ENCODE data around the gene RPS27. TPM values are rescaled to one million over a fixed set of nuclear protein-coding genes. Genes with fewer than 3 reads are reported as not detected.

RPS27 gene
- 6,275 and 6,817 TPM in 2 replicates for total RNA-seq (2014; rRNA removed; shearing (Covaris generic))
- 1,239 and 1,733 TPM in 2 replicates for polyA plus RNA-seq (2014; cell fraction: nucleus; rRNA removed)

DNA sequence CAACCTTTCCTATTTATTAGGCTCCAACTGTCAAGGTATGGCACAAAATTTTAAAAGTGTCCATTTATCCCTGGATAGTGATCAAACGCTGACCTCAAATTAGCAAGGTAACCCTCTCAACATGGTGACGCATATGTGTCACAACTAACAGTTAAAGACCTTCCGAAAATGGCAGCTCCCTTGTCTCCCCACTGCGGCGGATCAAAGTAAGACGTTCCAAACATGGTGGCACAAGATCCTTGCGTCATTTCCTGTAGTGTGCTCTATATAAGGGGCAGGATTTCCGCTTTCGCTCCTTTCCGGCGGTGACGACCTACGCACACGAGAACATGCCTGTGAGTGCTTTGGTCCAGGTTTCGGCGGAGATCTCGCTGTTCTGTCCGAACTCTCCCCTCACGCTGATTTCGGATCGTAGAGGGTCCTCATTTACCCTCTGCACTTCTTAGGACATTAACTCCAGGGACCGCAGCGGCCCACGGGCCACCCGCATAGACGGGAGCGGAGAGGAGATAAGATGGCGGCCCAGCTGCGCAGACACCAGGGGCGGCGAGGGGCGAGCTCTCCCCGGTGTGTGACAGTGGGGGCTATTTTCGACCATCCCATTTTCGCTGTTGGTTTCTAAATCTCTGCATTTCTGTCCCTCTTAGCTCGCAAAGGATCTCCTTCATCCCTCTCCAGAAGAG, at the start of gene RPS27:
Gene RPS27 (plus strand): TSS at position 295 of the 683 bp plus-strand sequence. CDS start 35 bp downstream, at position 330.
- peak; percentile 100 for DNase-seq (ENCODE audit: extremely low read depth, low read depth)

DNA sequence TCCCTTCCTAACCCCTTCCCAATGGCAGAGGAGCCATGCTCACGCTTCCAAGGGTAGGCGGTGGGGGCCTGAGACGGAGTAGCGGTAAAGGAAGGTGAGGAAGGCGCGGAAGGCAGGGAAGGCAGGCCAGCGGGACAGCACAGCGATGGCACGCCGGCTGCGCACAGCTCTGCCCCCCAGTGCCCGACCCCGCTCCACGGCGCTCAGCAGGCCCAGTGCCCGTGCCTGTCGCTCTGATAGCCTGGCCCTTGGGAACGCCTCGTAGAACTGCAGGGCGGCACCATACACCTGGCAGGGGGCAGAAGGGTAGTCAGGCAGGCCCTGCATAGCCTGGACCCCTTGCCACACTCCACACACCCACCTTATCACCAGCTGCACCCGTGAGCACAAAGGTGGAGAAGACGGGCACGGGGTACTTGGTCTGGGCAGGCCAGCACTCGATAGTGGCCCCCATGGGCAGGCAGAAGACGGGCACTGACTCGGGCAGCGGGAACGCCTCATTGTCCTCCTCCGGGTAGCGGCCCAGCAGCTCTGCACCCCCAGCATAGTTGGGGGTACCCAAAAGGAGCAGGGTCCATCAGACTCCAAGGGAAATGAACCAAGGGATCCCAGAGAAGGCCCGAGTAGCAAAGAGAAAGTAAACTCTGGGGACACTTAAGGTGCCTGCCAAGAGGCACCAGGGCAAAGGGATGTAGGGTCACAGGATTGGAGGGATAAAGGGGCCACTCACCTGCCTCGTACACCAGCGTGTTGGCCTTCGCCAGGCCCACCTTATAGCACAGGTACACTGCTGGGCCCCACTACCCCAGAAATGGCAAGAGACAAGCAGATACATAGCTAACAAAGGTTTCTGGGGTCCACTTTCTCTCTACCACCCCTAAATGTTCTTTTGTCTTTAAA, 48.5 kb upstream of the RPS27 start:
- no peak for DNase-seq (ENCODE audit: extremely low read depth, low read depth)

DNA sequence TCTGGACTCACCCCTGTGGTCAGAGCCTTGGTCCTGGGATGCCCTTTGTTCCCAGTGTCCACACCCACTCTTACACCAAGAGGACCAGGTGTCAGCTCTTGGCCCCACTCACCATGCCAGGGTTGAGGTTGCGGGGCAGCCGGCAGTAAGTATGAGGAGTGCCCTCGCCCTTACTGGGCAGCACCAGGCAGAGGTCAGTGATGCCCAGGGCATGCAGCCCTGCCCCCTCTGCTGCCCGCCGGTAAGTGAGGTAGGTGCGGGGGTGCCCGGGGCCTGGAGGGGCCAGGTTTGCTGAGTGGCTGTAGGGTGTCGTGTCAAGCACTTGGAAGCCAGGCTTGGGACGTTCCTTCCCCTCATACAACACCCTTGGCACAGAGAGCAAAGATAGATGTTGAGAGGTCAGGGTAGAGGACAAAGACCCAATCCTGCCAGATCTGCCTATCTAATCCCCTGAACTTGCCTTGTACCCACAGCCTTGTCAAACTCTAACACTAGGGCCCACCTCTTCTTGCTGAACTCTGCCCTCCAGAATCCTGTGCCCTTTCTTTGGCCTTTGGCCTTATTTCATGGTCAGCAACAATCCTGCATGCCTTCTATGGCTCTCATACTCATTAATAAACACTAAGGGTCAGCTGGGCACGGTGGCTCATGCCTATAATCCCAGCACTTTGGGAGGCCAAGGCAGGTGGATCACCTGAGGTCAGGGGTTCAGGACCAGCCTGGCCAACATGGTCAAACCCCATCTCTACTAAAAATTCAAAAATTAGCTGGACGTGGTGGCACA, 47.6 kb upstream of the RPS27 start:
- DNase-seq (ENCODE audit: extremely low read depth, low read depth) = no peak

DNA sequence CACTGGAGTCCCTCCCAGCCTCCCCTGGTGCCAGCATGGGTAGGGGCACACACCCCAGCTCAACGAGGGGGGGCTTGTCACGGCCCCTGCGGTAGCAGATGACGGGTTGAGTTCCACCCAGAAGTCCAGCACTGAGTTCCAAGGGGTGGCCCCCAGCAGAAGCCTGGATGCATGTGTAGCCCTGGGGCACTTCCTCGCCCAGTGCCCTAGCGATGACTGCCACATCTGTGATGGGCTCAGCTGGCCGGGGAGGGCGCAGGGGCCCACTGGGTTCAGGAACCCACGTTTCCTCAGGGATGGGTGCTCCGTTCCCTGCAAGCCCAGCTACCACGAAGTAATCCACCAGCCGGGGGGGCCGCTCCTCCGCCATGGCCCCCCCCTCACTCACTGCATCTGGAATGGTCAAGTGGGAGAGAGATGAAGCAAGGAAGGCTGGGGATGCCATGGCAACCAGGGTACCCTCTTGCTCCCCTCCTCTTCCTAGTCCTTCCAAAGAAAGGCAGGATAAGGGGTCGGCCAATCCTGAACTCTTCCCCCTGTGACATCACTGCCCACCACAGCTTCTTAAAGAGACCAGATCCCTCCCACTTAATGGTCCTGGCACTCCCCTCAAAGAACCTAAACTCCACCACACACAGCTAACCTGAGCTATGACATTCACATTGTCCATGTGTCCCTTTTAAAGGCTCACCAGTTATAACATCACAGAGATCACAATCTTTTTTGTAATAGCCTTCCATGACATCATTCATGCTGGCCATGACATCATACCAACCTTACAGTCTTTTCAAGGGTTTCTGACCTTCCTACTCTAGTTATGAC, 46.3 kb upstream of the RPS27 start:
- no peak for DNase-seq (ENCODE audit: extremely low read depth, low read depth)

DNA sequence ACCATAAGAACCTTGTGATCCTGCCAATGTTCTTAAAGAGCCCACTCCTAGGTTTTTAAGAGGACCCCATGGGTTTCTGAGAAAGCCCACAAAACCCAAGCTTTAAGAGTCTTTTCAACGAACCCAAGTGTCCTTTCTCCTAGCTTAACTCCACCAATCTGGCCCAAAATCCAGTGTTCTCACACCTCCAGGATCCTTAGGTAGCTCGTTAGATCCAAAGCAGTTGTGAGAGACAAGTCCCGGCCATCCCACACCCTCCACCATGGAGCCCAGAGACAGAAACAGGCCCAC, 45.8 kb upstream of the RPS27 start:
- no peak for DNase-seq (ENCODE audit: extremely low read depth, low read depth)

DNA sequence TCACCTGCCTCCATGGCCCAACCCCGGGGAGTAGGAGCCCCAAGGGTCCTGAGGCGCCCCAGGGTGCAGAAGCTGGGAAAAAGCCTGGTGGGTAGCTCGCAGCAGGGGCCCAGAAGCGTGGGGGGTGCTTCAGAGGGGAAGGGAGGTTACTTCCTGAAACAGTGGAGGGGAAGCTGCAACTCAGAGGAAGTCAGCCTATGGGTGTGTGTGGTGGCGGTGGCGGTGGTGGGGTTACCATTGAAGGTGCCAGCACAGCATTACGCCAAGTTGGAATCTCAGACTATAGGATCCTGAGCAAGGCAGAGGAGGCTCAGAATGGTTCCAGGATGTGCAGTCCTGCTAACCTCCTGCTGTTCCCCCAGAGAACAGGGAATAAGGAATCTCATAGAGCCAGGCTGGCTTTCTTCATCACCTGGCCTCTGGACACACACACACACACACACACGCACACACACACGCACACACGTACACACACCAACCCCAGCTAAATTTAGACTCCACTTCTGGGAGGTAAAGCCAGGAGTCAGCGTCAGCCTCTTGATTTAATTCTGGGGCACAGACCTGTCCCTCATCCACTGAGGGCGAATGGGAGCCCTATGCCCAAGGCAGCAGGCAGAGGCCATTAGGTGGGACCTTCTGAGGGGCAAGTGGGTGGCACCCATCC, 45.3 kb upstream of the RPS27 start:
- DNase-seq (ENCODE audit: extremely low read depth, low read depth) = no peak

DNA sequence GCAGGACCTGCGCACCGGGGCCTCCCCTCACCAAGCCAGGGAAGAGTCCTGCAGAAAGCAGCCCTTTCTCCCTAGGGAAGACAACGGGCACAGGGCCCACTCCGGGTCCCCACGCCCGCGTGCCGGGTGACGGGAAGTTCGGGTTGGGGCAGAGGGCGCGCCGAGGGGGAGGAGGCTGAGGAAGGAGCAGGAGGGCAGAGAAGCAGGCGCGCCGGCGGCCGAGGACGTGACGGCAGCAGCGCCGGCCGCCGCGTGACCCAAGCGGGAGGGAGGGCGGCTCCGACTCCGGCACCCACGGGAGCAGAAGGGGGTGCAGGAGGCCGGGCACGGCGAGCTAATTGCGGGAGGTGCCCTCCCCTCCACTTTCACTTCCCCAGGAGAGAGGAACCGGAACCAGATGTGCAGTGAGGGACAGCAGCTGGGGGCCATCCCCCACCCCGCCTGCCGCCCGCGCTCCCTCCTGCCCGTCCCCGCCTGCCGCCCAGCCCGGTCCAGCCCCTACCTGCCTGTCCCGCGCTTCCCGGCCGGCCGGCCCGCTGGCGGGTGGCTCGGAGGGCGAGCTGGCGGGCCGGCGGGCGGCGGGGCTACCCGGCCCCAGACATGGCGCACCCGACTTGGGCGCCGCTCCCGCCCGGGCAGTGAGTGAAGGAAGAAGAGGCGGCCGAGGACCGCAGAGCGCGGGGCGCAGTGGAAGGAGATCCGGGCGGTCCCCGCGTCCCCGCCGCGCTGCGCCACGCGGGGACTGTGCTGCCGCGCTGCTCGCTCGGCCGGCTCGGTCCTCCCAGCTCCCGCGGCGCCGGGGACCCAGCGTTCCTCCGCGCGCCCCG, 44.6 kb upstream of the RPS27 start:
- DNase-seq (ENCODE audit: extremely low read depth, low read depth) = no peak

DNA sequence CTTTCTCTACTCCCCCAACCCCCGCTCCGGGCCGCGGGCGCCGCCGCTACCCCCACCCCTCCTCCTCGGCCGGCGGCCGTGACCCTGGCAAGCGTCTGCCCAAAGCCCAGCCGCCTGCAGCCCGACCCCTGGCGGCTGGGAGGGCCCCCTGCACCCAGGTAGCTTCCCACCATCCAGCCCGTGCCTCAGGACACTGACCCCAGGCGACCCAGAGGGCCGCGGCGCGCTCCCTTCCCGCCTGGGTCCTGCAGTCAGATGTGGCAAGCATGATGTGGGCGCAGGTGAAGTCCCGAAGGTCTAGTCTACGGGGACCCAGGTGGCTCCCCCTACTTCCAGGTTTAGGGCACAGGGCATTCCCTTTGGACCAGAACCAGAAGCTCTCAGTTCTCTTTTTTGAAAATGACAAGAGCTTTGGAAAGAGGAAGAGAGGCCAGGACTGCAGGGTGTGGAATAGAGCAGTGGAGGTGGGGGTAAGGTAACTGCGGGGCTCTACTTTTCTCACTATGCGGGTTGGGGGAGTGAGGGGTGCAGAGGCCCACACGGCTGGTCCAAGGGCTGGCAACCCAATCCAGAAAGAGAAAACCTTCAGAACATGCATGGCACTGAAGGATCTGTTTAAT, 43.8 kb upstream of the RPS27 start, which contains the start of gene DENND4B:
Gene DENND4B (minus strand): TSS at position 97 of the 620 bp plus-strand sequence. CDS start 2,344 bp downstream, outside the sequence.
- DNase-seq (ENCODE audit: extremely low read depth, low read depth) = peak; percentile 83

DNA sequence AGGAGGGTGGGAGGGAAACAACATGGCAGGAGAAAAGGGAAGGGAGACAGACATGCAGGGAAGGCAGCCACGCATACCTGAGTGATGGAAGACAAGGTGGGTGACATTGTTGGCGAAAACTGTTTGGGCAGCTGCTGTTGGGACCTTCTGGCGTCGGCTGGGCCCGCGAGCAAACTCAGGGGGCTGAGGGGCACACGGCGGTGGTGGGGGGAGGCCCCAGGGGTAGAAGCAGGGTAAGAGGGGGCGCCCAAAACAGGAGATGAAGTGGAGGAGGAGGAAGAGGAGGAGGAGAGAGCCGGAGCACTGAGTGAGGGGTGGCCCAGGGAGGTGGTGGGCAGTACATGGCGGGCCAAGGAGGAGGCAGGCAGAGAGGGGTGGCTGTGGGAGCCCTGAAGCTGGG, 39.4 kb upstream of the RPS27 start:
- no peak for DNase-seq (ENCODE audit: extremely low read depth, low read depth)

DNA sequence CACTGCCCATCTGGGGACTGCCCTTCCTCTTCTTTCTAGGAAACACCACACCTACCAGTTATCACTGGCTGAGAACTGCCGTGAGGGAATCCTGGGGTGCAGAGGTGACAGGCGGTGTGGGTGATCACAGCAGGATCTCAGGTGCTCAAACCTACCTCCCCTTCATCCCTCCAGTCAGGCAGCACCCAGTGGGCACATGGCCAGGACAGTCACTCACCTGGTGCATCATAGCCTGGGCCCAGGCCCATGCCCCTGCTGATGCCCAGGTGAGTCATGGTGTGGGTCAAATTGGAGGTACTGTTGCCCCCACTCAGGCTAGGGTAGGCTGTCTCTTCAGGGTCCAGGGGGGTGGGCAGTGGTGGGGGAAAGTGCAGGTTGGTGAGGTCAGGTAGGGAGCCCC, 38.8 kb upstream of the RPS27 start:
- no peak for DNase-seq (ENCODE audit: extremely low read depth, low read depth)

DNA sequence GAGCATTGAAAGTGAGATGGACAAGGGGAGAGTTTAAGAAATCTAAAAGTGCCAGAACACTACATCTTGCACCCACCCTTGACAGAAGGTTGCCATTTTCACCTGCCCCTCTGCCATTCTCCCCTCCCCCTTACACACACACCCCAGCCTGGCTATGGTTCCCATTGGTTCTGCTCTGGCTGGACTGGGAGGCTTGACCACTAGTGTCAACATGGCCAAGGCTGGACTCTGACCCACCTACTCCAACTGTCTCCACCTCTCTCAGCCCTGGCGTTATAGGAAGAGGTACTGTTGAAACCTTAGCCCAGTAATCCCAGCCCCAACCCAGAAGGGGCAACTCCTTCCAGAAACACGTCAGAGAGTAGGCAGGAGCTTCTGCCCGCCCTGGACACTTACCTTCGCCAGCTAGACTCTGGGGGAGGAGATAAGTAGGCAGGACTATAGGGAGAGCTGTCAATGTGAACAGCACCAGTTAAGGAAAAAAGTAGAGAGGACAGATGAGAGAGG, 36.6 kb upstream of the RPS27 start:
- no peak for DNase-seq (ENCODE audit: extremely low read depth, low read depth)

DNA sequence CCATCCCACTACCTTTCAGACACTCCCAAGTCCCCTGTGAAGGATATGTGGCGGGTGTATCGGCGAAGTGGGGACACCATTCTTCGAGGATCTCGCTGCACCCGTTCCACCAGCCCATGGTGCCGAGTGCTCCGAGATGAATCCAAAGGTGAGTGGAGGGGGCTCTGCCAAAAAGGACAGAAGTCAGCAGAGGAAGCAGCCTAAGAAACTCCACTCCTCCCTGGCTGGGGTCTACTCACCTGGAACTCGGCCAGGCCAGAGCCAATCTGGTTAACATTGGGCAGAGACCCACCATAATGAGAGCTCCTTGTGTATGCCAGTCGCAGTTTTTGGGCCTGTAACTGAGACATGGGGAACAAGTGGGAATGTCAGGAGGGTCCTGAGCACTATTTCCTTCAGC, 35.7 kb upstream of the RPS27 start:
- DNase-seq (ENCODE audit: extremely low read depth, low read depth) = no peak

DNA sequence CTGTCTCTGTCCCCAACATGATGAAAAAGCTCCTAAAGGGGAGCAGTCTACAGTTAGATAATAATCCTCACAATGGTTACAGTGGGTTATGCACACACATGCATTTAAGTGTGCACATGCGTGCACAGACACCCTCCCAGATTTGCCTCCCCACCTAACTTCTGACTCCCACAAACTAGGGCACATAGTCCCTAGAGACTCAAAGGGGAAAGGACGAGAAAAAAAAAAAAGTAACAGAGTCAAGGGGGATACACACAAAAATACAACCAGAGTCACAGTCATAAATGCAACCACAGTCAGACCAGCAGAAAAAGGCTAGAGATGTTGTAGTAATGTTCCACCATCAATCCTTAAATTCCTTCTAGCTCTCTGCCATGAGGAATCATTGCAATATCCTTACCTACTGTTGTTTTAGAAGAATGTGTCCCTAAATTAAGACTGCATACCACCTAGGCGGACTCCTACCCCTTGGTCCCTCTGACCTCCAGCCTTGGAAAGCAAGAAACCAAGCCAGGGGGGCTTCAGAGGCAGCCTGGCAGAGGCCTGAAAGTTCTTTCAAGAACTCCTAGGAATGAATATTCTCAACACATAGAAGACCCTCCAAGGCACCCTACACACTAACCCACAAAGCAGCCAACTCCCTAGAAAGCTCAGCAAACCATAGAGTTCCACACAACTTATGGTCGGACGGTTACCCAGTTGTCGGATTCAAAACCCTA, 33.4 kb upstream of the RPS27 start:
- no peak for DNase-seq (ENCODE audit: extremely low read depth, low read depth)

DNA sequence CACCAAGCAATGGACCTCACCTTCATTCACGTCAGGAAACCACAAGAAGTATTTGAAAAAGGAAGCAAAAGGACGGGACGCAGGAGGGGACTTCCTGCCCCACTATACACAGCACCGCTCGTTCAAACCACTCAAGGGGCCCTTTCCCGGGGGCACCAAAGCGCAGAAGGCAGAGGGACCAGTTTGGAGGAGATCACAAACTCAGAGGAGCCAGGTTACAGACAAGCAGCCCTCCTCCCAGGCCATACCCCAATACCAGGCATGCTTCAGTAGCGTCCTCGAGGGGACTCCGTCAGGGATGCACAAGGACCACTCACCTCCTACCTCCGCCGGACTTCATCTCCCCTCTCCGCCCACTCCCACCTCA, 32.8 kb upstream of the RPS27 start:
- DNase-seq (ENCODE audit: extremely low read depth, low read depth) = no peak

DNA sequence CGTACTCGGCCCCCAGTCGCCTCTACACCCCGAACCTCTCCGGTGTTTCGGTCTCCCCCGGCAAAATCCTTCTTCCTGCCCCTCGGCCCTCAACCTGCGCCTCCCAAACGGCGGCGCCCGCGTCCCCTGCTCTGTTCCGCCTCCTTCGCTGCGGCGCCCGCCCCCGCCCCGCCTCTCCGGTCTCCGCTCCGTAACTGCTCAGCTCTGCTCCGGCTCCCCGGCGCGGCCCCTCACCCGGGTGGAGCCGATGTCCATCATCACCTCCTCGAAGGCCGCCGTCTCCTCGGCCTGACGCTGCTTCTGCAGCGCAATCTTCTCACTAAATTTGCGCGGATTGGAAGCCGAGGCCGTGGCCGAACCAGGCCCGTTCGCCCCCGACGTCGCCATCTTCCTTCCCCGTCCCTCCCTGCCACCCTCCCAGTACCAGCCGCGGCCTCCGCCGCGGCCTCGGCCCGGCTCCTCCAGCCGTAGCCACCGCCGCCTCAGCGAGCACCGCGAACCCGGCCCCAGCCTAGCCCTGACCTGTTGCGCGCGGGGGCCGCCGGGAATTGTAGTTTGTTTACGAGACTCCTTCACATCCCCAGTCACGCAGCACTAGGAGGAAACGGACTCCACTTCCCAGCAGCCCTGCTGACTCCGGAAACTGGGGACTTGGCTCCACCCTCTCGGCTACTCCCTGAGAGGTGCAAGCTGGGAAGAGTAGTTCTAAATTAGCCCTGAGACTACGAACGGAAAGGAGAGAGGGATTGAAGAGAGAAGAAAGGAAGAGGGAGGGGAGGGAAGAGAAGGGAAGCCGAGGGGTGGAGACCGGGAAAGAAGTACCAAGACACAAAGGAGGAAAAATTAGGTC, 32.2 kb upstream of the RPS27 start, which contains the start of gene CRTC2:
Gene CRTC2 (minus strand): TSS at position 502 of the 850 bp plus-strand sequence. CDS start 115 bp downstream, at position 387.
- DNase-seq (ENCODE audit: extremely low read depth, low read depth) = peak; percentile 99

DNA sequence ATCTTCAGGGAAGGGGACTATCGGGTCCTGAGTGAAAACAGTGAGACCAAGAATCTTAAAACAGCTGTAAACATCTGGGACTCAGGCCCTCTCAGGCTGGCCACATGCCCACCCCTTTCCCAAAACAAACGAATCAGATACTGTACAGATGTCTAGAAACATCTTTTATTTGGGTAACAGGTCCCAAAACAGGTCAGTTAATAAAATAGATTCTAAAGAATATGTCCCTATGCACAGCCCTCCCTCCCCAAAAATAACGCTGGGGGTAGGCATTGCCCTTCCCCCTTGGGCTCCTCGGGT, 31.7 kb upstream of the RPS27 start:
- DNase-seq (ENCODE audit: extremely low read depth, low read depth) = no peak

DNA sequence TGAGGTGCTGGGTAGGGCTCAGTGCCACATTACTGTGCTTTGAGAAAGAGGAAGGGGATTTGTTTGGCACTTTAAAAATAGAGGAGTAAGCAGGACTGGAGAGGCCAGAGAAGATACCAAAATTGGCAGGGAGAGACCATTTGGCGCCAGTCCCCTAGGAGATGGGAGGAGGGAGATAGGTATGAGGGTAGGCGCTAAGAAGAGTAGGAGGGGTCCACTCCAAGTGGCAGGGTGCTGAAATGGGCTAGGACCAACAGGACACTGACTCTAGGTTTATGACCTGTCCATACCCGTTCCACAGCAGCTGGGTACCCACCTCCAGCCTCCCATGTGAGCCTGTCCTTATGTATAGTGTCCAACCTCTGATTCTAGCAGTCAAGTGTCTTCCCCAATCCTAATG, 31.1 kb upstream of the RPS27 start:
- DNase-seq (ENCODE audit: extremely low read depth, low read depth) = no peak

Measured in NCI-H460 (cell line).